Measurements from ENCODE around the gene SUN5. TPM values are rescaled to one million over a fixed set of nuclear protein-coding genes. Genes with fewer than 3 reads are reported as not detected.

Gene SUN5
- total RNA-seq, 4 donors from 2014 or later, result not detected

DNA sequence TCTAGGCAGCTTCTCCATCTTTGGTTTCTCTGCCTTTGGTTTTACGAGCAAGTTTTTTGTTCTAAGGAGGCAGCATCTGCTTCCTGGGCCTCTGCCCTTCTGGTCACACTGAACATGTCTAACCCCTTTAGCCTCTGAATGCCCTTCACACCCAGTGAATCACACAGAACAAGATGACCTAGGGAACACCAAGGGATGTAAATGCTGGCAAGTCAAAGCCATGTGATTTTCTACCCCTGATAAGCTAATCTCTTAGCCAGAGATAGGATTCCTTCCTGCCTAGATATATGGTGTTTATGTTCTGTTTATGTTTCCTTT is 20.0 kb upstream of the SUN5 start:
- Histone ChIP-seq H3K27ac (no peak overlapping the region), H3K27me3 (no peaks in the 10 kb centered on the region), H3K36me3 (no peaks in the 10 kb centered on the region), H3K9me3 (no peaks in the 10 kb centered on the region), H3K4me1 (no peaks in the 10 kb centered on the region), H3K4me3 (replicated peaks in 1 of 3) (no peak overlapping the region)
- 80% methylated on average over 1 of the region's 1 CpG for WGBS, 2 donors
- DNase-seq, result no peak
- TF ChIP-seq CTCF (IDR thresholded peaks at IDR 0.05) (no peak), POLR2A (IDR thresholded peaks at IDR 0.05) (no peak)
- intact Hi-C loops (cut with DNase I), result no loop called here

DNA sequence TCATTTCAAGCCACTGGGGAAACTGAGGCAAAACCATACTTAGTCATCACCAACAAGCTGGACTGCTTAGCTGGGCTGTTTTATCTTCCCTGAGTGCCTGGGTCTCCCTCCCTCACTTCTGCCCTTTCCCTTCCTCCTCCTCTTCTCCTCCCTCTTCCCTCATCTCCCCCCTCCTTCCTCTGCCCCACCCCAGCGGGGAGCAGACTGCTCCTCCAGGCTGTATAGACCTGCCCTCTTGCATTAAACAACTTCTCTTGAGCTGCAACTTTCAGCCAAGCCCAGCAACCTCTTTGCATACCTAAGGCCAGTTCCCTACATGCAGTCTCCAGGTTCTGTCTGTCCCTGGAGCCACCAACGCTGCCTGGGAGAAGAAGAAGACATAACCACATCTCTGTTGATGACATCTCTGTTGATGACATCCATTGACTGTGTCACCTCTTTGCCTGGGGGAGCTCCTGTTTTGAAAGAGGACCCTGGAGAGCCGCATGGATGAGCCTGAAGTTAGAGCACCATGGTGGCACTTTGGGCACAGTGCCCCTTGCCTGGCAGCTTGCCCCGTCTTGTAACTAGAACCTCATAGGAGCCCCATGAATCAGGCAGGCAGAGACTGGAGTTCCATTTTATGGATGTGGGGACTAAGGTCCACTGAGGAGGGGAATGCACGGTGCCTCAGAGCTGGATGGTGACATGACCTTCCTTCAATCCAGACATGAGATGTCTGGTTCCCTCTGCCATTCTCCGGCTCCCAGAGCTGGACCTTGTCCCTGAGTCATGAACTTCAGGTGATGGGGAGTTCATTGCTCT is 19.4 kb upstream of the SUN5 start:
- H3K36me3 ChIP-seq, result no peaks in the 10 kb centered on the region
- WGBS, 2 donors, result 71 to 76% methylated on average over 5 to 6 of the region's 6 CpGs
- no peaks in the 10 kb centered on the region for H3K27me3 ChIP-seq
- no peaks in the 10 kb centered on the region for H3K9me3 ChIP-seq
- intact Hi-C loops (cut with DNase I), result no loop called here
- no peak for TF ChIP-seq CTCF (IDR thresholded peaks at IDR 0.05)
- no peak overlapping the region for H3K27ac ChIP-seq
- DNase-seq, result no peak
- H3K4me1 ChIP-seq, result no peaks in the 10 kb centered on the region
- no peak overlapping the region for H3K4me3 ChIP-seq (replicated peaks in 1 of 3)

DNA sequence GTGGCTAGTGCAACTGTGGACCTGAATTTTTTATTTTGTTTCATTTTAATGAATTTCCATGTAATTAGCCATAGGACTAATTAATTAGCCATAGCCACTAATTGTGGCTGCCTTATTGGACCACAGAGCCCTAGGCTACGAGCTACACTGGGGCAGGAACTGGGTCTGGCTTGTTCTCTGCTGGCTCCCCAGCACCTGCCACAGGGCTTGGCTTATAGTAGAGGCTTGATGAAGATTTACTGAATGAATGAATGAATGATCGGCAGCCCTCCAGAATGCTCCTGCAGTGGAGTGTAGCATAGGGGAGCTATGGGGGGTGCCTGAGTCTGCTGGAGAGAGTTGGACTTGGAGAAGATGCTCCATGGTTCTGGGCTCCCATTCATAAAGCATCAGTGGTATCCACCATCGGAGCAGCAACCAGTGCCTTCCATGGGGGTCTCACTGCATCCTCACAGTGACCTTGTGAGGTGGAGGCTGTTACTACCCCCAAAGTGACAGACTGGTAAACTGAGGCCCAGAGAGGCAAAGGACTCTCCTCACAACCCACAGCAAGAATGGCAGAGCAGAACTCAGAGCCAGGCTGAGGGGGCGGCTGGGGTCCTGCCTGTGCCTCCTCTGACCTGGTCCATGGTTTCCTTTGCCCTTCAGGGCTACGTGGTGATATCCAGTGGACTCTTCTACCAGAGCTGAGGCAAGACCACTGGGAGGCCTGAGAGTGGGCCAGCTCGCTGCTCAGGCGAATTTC is 18.6 kb upstream of the SUN5 start:
- Histone ChIP-seq H3K27me3 (no peaks in the 10 kb centered on the region), H3K4me1 (no peaks in the 10 kb centered on the region), H3K4me3 (replicated peaks in 1 of 3) (no peak overlapping the region), H3K27ac (no peak overlapping the region), H3K9me3 (no peaks in the 10 kb centered on the region), H3K36me3 (no peaks in the 10 kb centered on the region)
- DNase-seq, result no peak
- WGBS, 2 donors, result 76 to 90% methylated on average over 6 to 7 of the region's 7 CpGs
- TF ChIP-seq POLR2A (IDR thresholded peaks at IDR 0.05) (no peak), CTCF (IDR thresholded peaks at IDR 0.05) (no peak)
- intact Hi-C loops (cut with DNase I), result no loop called here

DNA sequence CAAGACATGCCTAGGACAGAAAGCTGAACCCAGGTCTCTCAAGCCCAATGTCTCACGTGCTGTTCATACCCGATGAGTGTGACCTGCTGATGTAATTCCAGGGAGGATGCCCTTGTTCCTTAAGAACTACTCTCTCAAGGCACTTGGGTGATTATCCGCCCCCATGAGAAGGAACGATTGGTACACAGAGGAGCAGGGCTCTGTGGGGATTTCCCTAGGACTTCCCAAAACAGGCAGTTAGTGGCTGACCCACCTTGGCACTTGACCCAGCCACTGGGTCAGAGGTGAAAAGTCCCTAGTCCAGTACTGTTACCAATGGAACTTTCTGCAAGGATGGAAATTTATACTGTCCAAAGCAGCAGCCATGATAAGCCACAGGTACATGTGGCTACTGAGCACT is 18.1 kb upstream of the SUN5 start:
- Histone ChIP-seq H3K36me3 (no peaks in the 10 kb centered on the region), H3K4me1 (no peaks in the 10 kb centered on the region), H3K9me3 (no peaks in the 10 kb centered on the region), H3K27ac (no peak overlapping the region), H3K4me3 (replicated peaks in 1 of 3) (no peak overlapping the region), H3K27me3 (no peaks in the 10 kb centered on the region)
- DNase-seq, result no peak
- WGBS, 2 donors, result 51 to 67% methylated on average over 4 of the region's 4 CpGs
- TF ChIP-seq CTCF (IDR thresholded peaks at IDR 0.05) (no peak), POLR2A (IDR thresholded peaks at IDR 0.05) (no peak)
- intact Hi-C loops (cut with DNase I), result no loop called here

- intact Hi-C loops (cut with DNase I), result no loop called here
- H3K4me3 ChIP-seq (replicated peaks in 1 of 3), result no peak overlapping the region
- H3K4me1 ChIP-seq, result no peaks in the 10 kb centered on the region
- no peaks in the 10 kb centered on the region for H3K36me3 ChIP-seq
- H3K27me3 ChIP-seq, result no peaks in the 10 kb centered on the region
- no peaks in the 10 kb centered on the region for H3K9me3 ChIP-seq
- no peak overlapping the region for H3K27ac ChIP-seq
- no peak for DNase-seq
- TF ChIP-seq CTCF (IDR thresholded peaks at IDR 0.05) (no peak), POLR2A (IDR thresholded peaks at IDR 0.05) (no peak)
- WGBS, 2 donors, result 57 to 78% methylated on average over 2 to 3 of the region's 3 CpGs
Observed at GRCh38 chr20:33021879-33022278, 17.6 kb upstream of the SUN5 start.
